Activated gamma-delta T cell treated with Interleukin-2 at 50 U/mL for 16 hours (primary cell): Measurements from ENCODE around the gene KICS2.
"Not testable (repeated sequence)": the region's sequence is repeated elsewhere in the genome, so short reads cannot be mapped to it uniquely, and the experiment has no call there.

Experiments
- DNase-seq: peaks from one replicate; pipeline ENCODE4 v3.0.0-alpha.2; 2020

KICS2 gene

GRCh38 chr12:64212119-64212746, 9.9 kb downstream of the KICS2 start:
- no peak for DNase-seq

- no peak for DNase-seq
These were observed 14.6 kb downstream of the KICS2 start for GRCh38 chr12:64207453-64207852.

GRCh38 chr12:64205542-64205941, 16.6 kb downstream of the KICS2 start:
- no peak for DNase-seq

GRCh38 chr12:64203775-64204174, 18.3 kb downstream of the KICS2 start:
- DNase-seq, result no peak

GRCh38 chr12:64203036-64203435, 19.1 kb downstream of the KICS2 start:
- no peak for DNase-seq

- DNase-seq, result not testable (repeated sequence)
These were observed 26.3 kb downstream of the KICS2 start for GRCh38 chr12:64195841-64196240.

GRCh38 chr12:64194333-64195149, 27.6 kb downstream of the KICS2 start:
- DNase-seq, result no peak

GRCh38 chr12:64193931-64194330, 28.2 kb downstream of the KICS2 start:
- no peak for DNase-seq

- no peak for DNase-seq
These were observed 29.3 kb downstream of the KICS2 start for GRCh38 chr12:64192644-64193444.

- DNase-seq, result no peak
These were observed 32.0 kb downstream of the KICS2 start for GRCh38 chr12:64190140-64190539.

- DNase-seq, result no peak
These were observed 32.6 kb downstream of the KICS2 start for GRCh38 chr12:64189530-64189929.

GRCh38 chr12:64187794-64188193, 34.3 kb downstream of the KICS2 start:
- no peak for DNase-seq

GRCh38 chr12:64187370-64187769, 34.7 kb downstream of the KICS2 start:
- DNase-seq, result no peak

GRCh38 chr12:64186789-64187188, 35.3 kb downstream of the KICS2 start:
- no peak for DNase-seq

- DNase-seq, result no peak
These were observed 37.9 kb downstream of the KICS2 start for GRCh38 chr12:64184216-64184615.

GRCh38 chr12:64181430-64182291, 40.4 kb downstream of the KICS2 start:
- no peak for DNase-seq

- DNase-seq, result no peak
These were observed 41.1 kb downstream of the KICS2 start for GRCh38 chr12:64180951-64181350.

- DNase-seq, result no peak
These were observed 44.0 kb downstream of the KICS2 start for GRCh38 chr12:64178122-64178521.

GRCh38 chr12:64177001-64177400, 45.1 kb downstream of the KICS2 start:
- no peak for DNase-seq

GRCh38 chr12:64175254-64175945, 46.7 kb downstream of the KICS2 start:
- DNase-seq, result no peak

- no peak for DNase-seq
These were observed 48.6 kb downstream of the KICS2 start for GRCh38 chr12:64173456-64173855.
